Activated CD4-positive, alpha-beta T cell treated with anti-CD3 and anti-CD28 coated beads, Interleukin-2, amount 50 U/mL, for 1 hour (primary cell): ENCODE measurements around the gene KRTAP10-2.
"Not testable (repeated sequence)": the region's sequence is repeated elsewhere in the genome, so short reads cannot be mapped to it uniquely, and the experiment has no call there.

Experiments
- DNase-seq: peaks from one replicate; pipeline ENCODE4 v3.0.0-alpha.2; 2020

Gene KRTAP10-2

DNA sequence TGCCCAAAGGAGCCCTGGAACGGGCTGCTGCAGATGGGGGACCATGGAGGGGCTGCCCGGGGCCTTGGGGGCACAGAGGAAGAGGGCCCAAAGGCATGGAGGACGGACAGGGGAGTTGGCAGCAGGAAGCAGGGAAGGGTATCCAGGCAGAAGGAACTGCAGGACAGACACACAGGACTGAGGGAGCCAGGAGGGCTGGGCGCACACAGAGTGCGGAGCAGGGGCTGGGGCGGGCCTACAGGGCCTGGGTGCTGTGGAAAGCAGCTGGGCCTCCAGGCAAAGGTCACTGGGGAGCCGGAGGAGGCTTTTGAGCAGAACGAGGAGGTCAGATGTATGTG, 39.4 kb downstream of the KRTAP10-2 start:
- DNase-seq, result no peak

DNA sequence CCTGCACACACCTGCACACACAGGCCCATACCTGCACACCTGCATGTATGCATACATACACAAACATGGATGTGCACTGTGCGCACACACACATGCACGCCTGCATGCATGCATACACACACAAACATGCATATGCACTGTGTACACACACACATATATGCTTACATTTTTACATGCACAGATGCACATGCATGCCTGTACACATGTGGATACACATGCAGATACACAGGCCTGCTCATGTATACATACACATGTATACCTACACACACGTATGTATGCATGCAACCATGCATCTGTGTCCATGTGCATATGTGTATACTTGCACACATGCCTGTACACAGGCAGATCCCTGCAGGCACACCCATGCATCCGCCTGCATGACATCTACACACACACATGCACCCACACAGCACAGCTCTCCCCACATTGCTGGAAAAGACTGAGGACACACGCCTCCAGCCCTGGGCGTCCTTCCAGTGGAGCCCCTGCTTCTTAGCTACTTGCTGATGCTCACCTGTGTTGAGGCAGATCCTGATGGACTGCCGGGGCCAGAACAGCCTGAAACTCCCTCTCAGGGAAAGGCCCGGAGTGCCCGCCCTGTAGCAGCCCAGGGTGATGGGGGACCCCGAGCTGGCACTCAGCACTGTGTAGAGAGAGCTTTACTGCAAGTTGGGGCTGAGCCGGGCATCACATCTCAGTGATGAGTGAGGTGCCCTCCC, 39.9 kb downstream of the KRTAP10-2 start:
- DNase-seq, result no peak

DNA sequence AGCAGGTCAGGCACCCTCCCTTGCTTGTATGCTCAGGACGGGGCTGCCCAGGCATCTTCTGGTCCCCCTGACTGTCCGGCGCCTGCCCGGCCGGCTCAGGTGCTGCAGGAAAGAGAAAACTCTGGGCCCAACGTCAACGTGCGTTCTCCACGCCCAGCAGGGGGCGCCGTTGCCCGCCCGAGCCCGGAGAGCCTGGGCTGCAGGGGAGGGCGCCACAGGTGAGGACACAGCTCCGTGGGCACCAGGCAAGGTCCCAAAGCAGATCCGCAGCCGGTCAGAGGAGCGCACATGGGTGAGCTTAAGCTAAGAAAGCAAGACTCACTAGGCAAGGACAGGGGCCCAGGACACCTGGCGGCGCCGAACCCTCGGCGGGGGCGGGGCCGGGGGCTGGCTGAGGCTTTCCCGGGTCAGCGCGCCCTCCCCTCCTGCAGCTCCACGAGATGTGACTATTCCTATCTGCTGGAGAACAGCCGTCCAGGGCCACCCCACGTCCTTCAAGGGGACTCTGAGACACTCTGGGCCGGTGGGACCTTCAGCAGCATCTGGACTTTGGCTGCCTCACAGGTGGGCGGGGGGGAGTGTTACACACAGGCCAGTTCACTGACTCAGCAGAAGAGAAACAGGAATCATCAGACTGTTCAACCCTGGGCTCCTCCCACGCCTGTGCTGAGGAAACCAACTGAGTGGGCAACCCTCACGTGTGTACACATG, 40.6 kb downstream of the KRTAP10-2 start:
- DNase-seq, result peak; percentile 83

DNA sequence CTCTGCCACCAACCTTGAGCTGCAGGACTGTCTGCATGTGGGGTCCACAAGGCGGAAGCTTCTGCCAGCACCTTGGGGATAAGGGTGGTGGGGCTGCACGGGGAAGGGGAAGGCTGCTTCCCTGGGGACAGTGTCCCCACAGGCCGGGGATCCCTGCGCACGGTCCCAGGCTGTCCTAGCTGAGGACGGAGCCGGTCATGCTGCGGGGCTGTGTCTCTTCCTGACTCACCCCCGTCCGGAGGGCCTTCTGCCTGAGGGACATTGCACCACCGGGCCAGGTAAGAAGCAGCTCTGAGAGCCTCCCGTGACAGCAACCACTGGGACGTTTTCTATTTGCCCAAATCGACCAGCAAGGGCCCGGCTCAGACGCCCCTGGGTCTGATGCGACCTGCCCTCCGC, 41.2 kb downstream of the KRTAP10-2 start:
- DNase-seq, result no peak

DNA sequence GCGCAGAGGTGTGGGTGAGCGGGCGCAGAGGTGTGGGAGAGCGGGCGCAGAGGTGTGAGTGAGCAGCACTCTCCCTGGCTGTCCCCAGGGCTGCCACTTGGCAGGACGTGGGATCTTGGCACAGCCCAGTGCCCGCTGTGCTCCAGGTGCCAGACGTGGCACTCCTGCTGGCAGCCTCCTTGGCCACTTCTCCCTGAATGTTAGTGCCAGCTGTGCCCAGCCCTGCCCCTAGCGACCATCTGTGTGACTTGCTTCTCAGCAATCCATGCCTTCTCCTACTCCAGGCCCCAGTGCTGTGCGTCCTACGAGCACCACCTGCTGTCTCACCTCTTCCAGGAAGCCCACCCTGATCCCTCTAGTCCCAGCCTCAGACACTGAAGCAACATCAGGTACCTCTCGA, 41.8 kb downstream of the KRTAP10-2 start:
- no peak for DNase-seq

DNA sequence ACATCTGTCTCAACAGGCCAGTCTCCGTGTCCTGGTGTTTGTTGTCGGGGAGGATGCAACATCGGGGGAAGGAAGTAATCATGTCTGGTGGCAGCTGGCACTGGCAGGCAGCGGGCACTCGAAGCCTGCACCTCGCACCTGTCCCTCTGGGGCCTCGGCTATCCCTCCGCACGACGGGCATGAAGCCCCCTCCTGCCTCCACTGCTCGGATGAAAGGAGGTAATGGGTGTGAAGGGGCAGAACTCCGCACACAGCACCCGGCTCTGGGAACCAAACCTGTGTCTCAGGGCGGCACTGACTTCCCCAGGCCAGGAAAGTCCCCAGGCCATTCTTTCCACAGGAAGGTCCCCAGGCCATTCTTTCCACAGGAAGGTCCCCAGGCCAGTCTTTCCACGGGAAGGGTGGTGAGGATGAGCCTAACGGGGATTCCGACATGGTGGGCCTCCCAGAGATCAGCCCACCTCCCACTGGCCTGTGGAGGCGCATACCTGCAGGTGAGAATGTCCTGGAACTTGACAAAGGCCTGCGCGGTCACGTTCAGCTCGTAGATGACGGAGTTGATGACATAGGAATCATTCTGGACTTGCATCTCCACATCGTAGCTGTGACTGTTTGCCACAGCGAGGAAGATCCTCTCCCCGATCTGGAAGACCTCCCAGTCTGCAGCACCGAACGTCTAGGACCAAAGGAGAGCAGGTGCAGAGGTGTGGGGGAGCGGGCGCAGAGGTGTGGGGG, 42.4 kb downstream of the KRTAP10-2 start:
- no peak for DNase-seq

DNA sequence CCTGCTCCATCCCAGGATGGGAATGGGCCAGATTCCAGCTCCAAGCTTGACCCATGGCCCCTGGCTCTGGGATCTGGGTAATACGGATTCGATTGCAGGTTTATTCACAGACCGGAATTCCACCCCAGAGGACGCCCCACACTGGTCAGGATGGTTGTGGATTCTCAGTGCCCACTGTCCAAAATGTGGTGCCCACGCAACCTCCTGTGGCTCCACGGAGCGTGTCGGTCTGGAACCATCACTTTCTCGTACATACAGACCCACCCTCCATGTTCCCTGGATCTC, 42.9 kb downstream of the KRTAP10-2 start:
- DNase-seq, result no peak

DNA sequence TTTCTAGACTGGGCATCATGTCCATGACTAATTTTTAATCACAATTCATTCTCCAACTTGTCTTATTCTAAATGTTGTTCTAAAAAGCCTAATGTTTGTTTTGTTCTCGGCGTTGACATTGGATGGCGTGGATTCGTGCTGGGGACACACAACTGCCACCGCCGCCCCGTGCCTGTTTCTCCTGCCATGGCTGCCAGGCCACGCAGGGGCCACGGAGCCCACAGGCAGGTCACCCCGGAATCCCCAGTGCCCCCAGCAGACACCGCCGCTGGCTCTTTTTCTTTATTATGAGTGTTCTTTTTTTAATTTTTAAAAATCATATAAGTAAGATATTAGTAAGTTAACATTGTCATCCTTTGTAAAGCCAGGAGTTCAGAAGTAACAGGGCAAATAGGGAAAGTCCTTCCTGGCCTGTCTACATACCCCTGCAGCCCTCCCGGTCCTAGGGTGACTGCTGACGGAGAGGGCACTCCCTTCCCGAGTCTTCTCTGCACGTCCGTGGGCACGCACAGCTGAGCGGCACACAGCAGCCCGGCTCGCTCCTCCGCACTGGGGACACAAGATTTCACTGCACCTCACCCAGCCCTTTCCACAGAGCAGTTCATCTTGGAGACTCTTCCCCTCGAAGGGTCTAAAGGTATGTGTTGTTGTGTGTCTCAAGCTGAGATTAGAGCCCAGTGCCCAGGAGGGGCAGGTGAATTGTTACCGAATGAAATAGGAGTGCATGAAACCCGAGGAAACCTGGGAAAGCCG, 43.5 kb downstream of the KRTAP10-2 start:
- no peak for DNase-seq

DNA sequence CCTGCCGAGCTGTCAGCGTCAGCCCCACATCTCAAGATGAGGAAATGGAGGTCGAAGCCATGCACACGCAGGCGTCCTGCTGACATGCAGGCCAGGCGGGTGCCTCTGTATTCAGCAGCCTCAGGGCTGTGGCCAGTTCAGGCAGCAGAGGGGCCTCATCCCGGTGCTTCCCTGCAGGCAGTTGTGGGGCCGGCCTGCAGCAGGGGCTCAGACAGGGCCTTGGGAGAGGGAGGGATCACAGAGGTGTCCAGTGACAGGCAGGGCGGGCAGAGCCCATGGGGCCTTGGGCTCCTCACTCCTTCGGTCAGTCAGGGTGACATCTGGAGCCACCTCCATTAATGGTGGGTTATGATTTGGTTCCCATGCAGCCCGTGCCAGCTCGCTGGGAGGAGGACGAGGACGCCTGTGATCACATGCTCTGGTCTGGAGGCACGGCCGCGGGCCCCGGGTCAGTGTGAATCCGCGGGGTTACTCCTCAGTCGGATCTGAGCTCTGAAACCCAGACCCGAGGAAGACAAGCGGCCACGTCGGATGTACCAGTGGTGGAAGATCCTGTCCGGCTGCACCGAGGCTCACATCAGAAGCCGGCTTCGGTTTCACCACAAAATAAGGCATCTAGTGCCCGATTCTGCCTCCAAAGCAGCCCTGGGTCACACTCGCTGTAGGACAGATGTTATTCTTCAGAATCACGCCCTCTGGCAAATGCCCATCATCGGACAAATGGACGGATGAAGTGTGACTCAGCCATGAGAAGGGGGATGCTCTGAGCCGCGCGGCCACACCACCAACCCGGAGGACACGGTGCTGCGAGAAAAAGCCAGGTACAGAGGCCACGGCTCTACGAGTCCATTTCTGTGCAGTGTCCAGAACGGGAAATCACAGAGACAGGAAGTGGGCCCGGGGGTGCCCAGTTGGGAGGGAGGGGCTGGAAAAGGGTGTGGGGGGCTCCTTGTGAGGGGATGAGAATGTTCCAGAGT, 44.7 kb downstream of the KRTAP10-2 start:
- no peak for DNase-seq

DNA sequence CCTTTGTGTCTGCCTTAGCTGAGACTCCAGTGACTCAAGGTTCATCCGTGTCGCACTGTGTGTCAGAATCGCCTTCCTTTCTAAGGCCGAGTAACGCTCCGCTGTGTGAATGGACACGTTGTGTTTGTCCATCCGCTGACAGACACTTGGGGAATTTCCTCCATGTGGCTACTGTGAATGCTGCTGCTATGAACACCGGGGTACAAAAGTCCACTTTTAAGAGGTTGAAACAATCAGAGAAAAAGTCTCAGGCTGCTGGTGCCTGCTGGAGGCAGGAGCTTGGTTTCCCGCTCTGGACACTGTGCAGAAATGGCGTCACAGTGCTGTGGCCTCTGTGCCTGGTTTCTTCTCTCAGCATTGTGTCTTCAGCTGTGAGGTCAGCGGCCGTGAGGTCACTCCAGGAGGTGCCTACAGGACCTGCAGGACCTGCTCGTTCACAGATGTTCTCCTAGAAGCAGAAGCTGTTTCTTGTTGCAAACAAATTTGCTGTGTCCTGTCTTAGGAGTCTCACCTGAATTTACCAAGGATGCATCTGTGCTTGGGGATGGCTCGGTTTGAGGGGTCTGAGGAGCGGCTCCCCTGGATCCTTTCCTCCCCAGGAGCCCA, 45.5 kb downstream of the KRTAP10-2 start:
- DNase-seq, result no peak

DNA sequence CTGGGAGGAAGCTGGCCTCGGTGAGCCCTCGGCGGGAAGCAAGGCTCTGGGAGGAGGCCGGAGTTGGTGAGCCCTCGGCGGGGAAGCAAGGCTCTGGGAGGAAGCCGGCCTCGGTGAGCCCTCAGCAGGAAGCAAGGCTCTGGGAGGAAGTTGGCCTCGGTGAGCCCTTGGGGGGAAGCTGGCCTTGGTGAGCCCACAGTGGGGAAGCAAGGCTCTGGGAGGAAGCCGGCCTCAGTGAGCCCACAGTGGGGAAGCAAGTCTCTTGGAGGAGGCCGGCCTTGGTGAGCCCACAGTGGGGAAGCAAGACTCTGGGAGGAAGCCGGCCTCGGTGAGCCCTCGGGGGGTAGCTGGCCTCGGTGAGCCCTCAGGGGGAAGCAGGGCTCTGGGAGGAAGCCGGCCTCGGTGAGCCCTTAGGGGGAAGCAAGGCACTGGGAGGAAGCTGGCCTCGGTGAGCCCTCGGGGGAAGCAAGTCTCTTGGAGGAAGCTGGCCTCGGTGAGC, 47.4 kb downstream of the KRTAP10-2 start:
- no peak for DNase-seq

DNA sequence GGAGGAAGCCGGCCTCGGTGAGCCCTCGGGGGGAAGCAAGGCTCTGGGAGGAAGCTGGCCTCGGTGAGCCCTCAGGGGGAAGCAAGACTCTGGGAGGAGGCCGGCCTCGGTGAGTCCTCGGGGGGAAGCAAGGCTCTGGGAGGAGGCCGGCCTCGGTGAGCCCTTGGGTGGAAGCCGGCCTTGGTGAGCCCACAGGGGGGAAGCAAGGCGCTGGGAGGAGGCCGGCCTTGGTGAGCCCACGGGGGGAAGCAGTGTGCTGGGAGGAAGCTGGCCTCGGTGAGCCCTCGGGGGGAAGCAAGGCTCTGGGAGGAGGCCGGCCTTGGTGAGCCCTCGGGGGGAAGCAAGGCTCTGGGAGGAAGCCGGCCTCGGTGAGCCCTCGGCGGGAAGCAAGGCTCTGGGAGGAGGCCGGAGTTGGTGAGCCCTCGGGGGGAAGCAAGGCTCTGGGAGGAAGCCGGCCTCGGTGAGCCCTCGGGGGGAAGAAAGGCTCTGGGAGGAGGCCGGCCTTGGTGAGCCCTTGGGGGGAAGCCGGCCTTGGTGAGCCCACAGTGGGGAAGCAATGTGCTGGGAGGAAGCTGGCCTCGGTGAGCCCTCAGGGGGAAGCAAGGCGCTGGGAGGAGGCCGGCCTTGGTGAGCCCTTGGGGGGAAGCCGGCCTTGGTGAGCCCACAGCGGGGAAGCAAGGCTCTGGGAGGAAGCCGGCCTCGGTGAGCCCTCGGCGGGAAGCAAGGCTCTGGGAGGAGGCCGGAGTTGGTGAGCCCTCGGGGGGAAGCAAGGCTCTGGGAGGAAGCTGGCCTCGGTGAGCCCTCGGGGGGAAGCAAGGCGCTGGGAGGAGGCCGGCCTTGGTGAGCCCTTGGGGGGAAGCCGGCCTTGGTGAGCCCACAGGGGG, 48.1 kb downstream of the KRTAP10-2 start:
- not testable (repeated sequence) for DNase-seq

DNA sequence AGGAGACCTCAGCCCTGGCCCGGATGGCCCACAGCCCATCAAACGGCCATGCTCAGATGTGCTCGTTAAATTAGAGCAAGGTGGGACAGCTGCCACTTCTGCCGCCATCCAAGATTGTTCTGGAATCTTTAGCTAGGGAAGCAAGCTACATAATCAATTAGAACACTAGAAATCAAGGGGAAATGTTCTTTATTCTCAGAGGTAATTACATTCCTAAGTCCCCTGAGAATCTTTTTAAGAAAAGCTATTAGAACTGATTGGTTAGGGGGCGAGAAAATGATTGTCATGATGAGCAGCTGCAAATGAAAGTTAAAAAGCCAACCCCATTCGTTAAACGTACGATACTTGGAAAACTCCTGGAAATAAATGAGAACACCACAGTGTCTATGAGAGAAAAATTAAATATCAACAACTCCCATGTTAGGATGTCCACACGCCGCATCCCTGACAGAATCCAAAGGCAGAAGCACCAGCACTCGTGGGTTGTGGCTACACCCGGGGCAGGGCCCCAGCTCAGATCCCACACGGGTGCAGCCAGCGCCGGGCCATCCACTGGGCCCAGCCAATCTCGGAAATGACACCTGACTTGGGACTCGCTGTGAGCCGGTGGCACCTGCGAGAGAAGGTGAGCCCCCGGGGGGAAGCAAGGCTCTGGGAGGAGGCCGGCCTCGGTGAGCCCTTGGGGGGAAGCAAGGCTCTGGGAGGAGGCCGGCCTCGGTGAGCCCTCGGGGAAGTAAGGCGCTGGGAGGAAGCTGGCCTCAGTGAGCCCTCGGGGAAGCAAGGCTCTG, 48.9 kb downstream of the KRTAP10-2 start:
- no peak for DNase-seq
